K562 (cell line): Measurements from ENCODE around the gene THYN1. TPM values are rescaled to one million over a fixed set of nuclear protein-coding genes. Genes with fewer than 3 reads are reported as not detected.

Experiments used
- BRF2 ChIP-seq: IDR thresholded peaks from 3 replicates; pipeline ENCODE4 v1.6.1; 2011; ENCODE audit warnings: borderline replicate concordance, mild to moderate bottlenecking; ENCODE audit not compliant: insufficient read length, insufficient read depth
- CBFA2T2 ChIP-seq: fragments of 450-650 bp; conservative IDR thresholded peaks from 2 replicates; pipeline ENCODE4 v1.6.1; 2017; ENCODE audit warnings: mild to moderate bottlenecking
- E2F3 ChIP-seq: fragments of 250-450 bp; sonication (Bioruptor Pico); IDR thresholded peaks from 2 replicates; pipeline ENCODE4 v1.4.0; 2020; ENCODE audit warnings: mild to moderate bottlenecking
- FOXP1 ChIP-seq: sonication (generic); formaldehyde crosslinking; IDR thresholded peaks from 2 replicates; pipeline ENCODE4 v1.8.0; 2022; ENCODE audit warnings: mild to moderate bottlenecking, missing genetic modification reagents
- HNRNPH1 ChIP-seq: fragments of 200-400 bp; formaldehyde crosslinking; optimal IDR thresholded peaks from 2 replicates; pipeline ENCODE3; 2017; ENCODE audit warnings: low read depth, mild to moderate bottlenecking, low read length, moderate library complexity
- HNRNPLL ChIP-seq: fragments of 200-400 bp; formaldehyde crosslinking; IDR thresholded peaks from 2 replicates; pipeline ENCODE4 v1.6.1; 2017; ENCODE audit warnings: low read length, low read depth, mild to moderate bottlenecking; ENCODE audit not compliant: poor library complexity, severe bottlenecking
- IFI16 ChIP-seq: fragments of 250-450 bp; sonication (Bioruptor Pico); IDR thresholded peaks from 2 replicates; pipeline ENCODE4 v2.1.2; 2022; ENCODE audit warnings: mild to moderate bottlenecking, inconsistent platforms
- MBD2 ChIP-seq: sonication (generic); IDR thresholded peaks from 2 replicates; pipeline ENCODE4 v1.6.1; 2016; ENCODE audit warnings: low read depth, borderline replicate concordance
- MTA3 ChIP-seq: fragments of 450-650 bp; formaldehyde crosslinking; IDR thresholded peaks from 2 replicates; pipeline ENCODE4 v1.6.1; 2017; ENCODE audit warnings: mild to moderate bottlenecking, borderline replicate concordance
- NEUROD1 ChIP-seq: fragments of 150-350 bp; IDR thresholded peaks from 2 replicates; pipeline ENCODE4 v1.6.1; 2014; ENCODE audit warnings: borderline replicate concordance, low read length, low read depth; ENCODE audit not compliant: partially characterized antibody
- POLR3A ChIP-seq: IDR thresholded peaks from 2 replicates; pipeline ENCODE4 v1.6.1; 2011; ENCODE audit warnings: borderline replicate concordance, mild to moderate bottlenecking, moderate library complexity; ENCODE audit not compliant: insufficient read length, insufficient read depth; ENCODE audit errors: extremely low read depth
- SIX5 ChIP-seq, 2 experiments: IDR thresholded peaks; 2 replicates each; pipeline ENCODE4 v1.6.1; 2011; ENCODE audit warnings: low read length in 2 of 2, borderline replicate concordance in 1 of 2, low read depth in 1 of 2, mild to moderate bottlenecking in 1 of 2, moderate library complexity in 1 of 2; ENCODE audit not compliant: insufficient read depth in 1 of 2
- SMAD4 ChIP-seq: fragments of 250-450 bp; sonication (Bioruptor Pico); conservative IDR thresholded peaks from 2 replicates; pipeline ENCODE4 v1.8.0; 2021; ENCODE audit warnings: inconsistent platforms, mild to moderate bottlenecking, moderate library complexity
- SUPT5H ChIP-seq: fragments of 450-650 bp; IDR thresholded peaks from 2 replicates; pipeline ENCODE4 v1.6.1; 2016
- ZBTB49 ChIP-seq: sonication (generic); formaldehyde crosslinking; IDR thresholded peaks from 2 replicates; pipeline ENCODE4 v1.8.0; 2022; ENCODE audit warnings: missing genetic modification reagents, mild to moderate bottlenecking, borderline replicate concordance
- ZFP36 ChIP-seq: fragments of 150-350 bp; IDR thresholded peaks from 2 replicates; pipeline ENCODE4 v1.6.1; 2018; ENCODE audit warnings: low read length, low read depth; ENCODE audit not compliant: partially characterized antibody
- ZKSCAN1 ChIP-seq: fragments of 150-350 bp; IDR thresholded peaks from 2 replicates; pipeline ENCODE4 v1.6.1; 2016; ENCODE audit warnings: low read depth, low read length
- ZMIZ1 ChIP-seq, 2 experiments: fragments of 150-350 bp in 1 of 2; IDR thresholded peaks; 2 replicates each; pipeline ENCODE4 v1.6.1; 2012 to 2016; ENCODE audit warnings: low read depth in 2 of 2, low read length in 2 of 2, mild to moderate bottlenecking in 1 of 2, moderate library complexity in 1 of 2
- ZNF408 ChIP-seq: fragments of 250-450 bp; sonication (Bioruptor Pico); IDR thresholded peaks from 2 replicates; pipeline ENCODE4 v1.4.0; 2020; ENCODE audit warnings: low read depth, mild to moderate bottlenecking, moderate library complexity
- ZNF717 ChIP-seq: fragments of 250-450 bp; sonication (Bioruptor Pico); IDR thresholded peaks from 2 replicates; pipeline ENCODE4 v1.5.0; 2021
- polyA plus RNA-seq, 8 experiments: library from polyadenylated mRNA; depleted of rRNA in 4 of 8; stranded (reverse) in 5 of 8; unstranded in 3 of 8; fragments of >200 nt; fragmentation: Nextera tagmentation in 2 of 8; fragmentation: Illumina TruSeq in 1 of 8; extraction: Ambion mirVana in 2 of 8; extraction: Trizol in 1 of 8; gene quantifications; 2 replicates each; pipeline versions ENCODE4 v1.2.1 to v1.2.3, GENCODE V29; 2011 to 2014; ENCODE audit warnings: inconsistent platforms in 1 of 8, missing spikeins in 1 of 8
- total RNA-seq, 7 experiments: library from RNA; depleted of rRNA in 6 of 7; stranded (reverse); fragments of >200 nt in 6 of 7; fragmentation: Illumina TruSeq in 2 of 7; extraction: Trizol in 2 of 7; gene quantifications; 2 replicates each; pipeline versions ENCODE4 v1.2.1 to v1.2.3, GENCODE V29; 2011 to 2021; ENCODE audit warnings: low replicate concordance in 1 of 7

THYN1 gene
- total and polyA plus RNA-seq, 9 of the 15 experiments (the other 6 are each of a cell fraction or from before 2014, with no cell fraction given), result 54.9 to 279 (median 104) TPM

- TF ChIP-seq FOXP1 (CRISPR knock-in tag) (no peak), SIX5 (IDR thresholded peaks at IDR 0.05; ENCODE audit: borderline replicate concordance in 1 of 2, insufficient read depth in 1 of 2, low read depth in 1 of 2, low read length in 2 of 2) (peak; percentile 87 to 91), ZNF408 (CRISPR knock-in tag) (no peak), HNRNPLL (peak; percentile 86), CBFA2T2 (no peak), SMAD4 (CRISPR knock-in tag) (peak; percentile 49), SUPT5H (peak; percentile 68), ZBTB49 (no peak), NEUROD1 (no peak), ZNF717 (CRISPR knock-in tag) (no peak), ZKSCAN1 (no peak), E2F3 (CRISPR knock-in tag) (peak; percentile 51; the same call in 1 of the 2 replicates), HNRNPH1 (no peak), ZFP36 (no peak), ZMIZ1 (IDR thresholded peaks at IDR 0.05; ENCODE audit: low read depth in 2 of 2, low read length in 2 of 2) (0 out of 4 replicates have a peak, but pooled peaks of 1 of the 2 experiments have one; percentile 56), MBD2 (peak; percentile 83), POLR3A (no peak), BRF2 (no peak), IFI16 (CRISPR knock-in tag) (no peak), MTA3 (peak; percentile 93)
Measured at GRCh38 chr11:134253188-134253993, at the start of gene THYN1, which contains the start of gene ACAD8 (continued).
